ENCODE measurements around the gene HACD2.
"Not testable (repeated sequence)": the region's sequence is repeated elsewhere in the genome, so short reads cannot be mapped to it uniquely, and the experiment has no call there.

The HACD2 gene

DNA sequence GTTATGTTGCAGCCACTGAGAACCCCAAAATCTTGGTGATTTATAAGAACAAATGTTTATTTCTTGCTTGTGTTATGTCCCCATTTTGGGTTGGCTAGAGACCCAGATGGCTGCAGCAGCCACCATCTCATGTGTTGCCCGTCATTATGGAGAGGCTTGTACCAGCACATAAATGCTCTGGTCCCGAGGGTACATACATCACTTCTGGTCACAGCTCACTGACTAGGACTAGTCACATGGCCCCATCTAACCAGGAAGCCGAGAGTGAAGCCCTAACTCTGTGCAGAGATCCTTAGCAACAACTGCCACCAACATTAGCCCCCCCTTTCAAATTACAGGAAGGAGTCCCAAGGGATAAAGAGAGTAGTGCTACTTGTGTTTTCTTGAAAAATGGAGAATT, 25.5 kb upstream of the HACD2 start:
- no peak for DNase-seq

DNA sequence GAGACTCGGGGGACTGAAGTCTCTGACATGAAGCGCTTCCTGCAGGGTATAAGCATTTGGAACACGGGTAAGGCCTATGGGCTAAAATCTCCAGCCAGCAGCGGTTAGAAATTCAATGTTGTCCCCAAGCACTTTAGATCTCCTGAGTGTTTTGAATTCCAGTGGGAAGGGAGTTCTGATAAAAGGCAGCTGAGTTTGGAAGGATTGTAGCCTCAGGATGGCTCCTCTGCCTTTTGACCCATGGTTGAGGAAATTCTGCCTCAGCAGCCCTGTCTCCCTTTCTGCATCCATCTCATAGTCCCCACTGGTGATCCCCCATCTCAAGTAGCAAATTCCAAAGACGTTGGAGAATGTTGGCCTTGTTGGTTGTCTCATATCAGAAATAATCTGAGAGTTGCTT, 24.2 kb upstream of the HACD2 start:
- DNase-seq = no peak

DNA sequence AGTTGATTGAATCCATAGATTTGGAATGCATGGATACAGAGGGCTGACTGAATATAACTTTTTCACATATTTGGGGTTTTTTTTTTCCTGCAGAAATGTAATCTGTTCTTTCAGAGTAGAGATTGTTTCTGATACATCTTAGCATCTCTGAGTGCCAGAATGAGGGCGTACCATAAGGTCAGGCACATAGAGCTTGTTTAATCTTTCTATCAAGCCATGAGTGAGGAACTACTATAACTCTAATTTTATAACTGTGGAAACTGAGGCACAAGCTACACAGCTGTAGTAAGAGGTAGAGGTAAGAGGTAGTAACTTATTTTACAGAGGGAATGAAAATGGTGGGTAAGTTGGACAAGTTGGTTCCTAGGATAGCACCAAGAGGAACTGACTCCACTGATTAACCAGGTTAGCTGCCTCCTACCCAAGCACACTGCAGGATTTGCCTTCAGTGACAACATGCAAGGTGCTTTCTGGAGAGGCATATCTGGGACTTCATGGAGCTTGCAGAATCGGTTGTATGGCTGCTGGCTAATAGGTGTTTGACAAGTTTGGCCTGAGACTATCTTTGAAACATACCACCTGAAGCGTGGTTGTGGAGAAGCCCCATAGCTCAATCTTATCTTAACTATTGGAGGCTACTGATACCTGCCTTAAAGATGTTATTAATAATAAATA, 23.5 kb upstream of the HACD2 start:
- no peak for DNase-seq

DNA sequence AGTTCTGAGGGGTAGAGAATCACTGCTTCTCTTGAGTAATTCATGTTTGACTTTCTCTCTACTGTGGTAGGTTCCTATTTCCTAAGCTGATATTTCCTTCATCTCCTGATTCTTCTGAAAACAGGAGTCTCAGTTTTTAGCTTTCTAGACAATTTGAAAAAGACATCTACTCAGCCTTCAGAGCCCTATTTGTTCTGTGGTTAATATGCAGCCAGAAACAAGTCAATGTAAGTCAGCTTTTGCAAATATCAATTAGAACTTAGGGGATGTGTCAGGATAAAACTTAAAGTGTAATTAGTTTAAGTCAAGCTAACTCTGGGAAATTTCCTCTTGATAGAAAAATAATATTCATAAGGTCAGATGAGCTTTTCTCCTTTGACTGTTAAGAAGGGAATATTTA, 21.7 kb upstream of the HACD2 start:
- DNase-seq = no peak

DNA sequence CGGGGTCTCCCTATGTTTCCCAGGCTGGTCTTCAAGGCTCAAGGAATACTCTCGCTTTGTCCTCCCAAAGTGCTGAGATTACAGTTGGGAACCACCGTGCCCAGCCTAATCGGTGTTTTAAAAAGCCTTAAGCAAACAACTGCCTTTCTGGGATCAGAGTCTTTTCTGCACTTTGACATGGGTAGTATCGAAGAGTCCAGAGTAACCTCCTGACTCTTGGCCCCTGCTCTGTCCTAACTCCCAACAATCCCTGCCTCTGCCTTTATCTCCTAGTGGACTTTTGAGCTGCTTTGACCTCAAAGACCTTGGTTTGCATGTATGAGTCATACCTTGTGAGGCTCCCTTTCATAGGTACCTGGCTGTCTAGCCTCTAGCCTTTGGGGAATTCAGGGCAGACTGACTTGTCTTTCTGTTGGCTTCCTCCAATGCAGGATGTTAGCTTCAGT, 21.0 kb upstream of the HACD2 start:
- no peak for DNase-seq

DNA sequence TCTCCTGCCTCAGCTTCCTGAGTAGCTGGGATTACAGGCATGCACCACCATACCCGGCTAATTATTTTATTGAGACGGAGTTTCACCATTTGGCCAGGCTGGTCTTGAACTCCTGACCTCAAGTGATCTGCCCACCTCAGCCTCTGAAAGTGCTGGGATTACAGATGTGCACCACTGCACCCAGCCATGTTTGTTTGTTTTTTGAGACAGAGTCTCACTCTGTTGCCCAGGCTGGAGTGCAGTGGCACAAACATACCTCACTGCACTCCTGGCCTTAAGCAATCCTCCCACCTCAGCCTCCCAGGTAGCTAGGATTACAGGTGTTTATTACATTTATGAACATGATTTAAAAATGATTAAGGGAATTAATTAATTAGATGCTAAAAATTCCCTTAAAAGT, 18.3 kb upstream of the HACD2 start:
- DNase-seq = not testable (repeated sequence)

DNA sequence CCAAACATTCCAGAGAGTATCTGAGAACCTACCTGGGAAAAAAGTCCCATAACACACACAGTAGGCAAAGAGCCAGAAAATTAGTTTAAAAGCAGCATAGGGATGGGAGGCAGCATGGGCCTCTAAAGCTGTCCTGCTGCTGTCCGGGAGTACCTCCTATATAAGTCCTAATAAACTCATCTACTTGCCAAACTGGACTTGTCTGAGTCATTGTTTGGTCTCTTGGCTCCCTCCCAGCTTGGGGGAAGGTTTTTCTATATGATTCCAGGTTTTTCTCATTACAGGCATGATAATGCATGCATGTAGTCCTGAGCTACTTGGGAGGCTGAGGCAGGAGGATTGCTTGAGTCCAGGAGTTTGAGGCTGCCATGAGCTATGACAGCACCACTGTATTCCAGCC, 17.5 kb upstream of the HACD2 start:
- DNase-seq = no peak

DNA sequence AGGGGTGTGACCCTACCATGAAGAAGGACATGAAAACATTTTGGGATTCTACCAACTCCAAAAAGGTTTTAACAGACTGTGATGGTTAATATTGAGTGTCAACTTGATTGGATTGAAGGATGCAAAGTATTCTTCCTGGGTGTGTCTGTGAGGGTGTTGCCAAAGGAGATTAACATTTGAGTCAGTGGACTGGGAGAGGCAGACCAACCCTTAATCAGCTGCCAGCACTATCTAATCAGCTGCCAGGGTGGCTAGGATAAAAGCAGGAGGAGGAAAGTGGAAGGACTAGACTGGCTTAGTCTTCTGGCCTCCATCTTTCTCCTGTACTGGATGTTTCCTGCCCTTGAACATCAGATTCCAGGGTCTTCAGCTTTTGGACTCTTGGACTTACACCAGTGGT, 16.0 kb upstream of the HACD2 start:
- not testable (repeated sequence) for DNase-seq

DNA sequence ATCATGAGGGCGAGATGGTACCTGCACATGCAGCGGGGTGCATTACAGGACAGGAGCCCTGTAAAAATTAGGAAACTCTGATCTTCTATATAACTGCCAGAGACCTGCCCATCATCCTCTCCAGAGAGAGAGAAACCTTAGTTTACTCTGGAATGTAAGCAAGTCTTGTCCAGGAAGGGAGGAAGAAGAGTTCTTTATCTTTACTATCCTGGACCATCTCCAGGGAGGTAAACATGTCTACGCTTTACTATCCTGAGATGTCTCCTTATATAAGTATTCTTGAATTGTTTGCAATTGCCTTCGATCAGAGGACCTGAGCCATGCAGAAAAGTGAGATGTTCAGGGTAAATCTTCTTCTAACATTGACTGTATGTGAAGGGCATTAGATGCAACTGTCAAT, 12.7 kb upstream of the HACD2 start:
- DNase-seq = no peak

DNA sequence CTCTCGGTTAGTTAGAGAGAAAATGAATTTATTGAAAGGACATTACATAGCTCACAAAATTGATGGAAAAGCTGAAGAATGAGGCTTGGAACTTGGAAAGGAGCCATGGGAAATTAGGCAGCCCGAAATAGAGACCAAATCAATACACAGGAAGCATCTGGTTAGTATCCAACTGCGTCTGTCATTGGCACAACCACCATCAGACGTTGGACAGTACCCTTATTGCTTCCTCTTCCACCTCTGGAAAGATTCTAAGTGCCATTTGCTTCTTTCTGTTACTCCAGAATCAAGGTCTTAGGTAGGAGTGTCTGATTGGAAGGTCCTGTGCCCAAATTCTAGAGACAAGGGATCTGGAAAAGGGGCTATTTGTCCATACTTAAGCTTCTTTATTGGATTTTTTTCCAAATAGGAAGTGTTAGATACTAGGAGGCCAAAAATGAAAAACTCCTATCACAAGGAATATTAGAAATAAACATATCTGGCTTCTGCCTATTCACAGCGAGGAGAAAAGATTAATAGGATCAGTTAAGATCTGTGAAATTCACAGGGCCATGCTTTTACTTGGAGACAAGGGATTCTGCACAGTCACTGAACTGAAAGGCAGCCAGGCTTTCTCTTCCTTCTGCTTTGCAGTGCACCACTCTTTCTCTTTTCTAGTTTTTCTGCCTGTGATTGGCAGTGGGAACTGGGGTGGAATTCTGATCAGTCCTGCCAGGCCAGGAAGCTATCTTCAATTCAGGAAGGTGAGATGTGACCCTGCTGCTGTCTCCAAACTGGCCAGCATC, 10.7 kb upstream of the HACD2 start:
- no peak for DNase-seq

DNA sequence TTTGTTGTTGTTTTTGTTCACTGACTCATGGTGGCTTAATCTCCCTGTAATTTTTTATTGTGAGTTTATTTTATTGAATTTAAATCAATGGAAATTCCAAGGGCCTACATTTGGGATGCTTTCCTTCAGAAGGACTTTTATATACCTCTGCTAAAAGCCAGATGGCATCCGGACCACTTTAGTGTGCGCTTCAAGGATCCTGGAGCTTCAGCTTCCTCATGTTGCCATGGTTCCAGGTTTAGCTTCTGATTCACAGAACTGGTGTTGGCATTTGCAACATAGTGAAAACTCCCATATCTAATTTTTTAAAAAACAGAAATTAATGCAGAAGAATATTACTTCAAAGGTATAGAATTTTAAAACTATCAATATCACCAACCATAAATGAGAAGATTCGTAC, 8.5 kb upstream of the HACD2 start:
- no peak for DNase-seq

DNA sequence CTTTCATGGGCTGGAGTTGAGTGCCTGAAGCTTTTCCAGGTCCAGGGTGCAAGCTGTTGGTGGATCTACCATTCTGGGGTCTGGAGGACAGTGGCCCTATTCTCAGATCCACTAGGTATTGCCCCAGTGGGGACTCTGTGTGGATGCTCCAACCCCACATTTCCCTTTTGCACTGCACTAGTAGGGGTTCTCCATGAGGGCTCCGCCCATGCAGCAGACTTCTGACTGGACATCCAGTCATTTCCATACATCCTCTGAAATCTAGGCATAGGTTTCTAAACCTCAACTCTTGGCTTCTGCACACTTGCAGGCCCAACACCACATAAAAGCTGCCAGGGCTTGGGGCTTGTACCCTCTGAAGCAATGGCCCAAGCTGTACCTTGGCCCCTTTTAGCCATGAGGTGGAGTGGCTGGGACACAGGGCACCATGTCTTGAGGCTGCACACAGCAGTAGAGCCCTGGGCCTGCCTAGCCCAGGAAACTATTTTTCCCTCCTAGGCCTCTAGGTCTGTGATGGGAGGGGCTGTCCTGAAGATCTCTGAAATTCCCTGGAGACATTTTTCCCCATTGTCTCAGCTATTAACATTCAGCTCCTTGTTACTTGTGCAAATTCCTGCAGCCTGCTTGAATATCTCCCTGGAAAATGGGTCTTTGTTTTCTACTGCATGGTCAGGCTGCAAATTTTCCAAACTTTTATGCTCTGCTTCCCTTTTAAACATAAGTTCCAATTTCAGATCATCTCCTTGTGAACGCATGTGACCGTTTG, 6.0 kb upstream of the HACD2 start:
- DNase-seq = no peak

DNA sequence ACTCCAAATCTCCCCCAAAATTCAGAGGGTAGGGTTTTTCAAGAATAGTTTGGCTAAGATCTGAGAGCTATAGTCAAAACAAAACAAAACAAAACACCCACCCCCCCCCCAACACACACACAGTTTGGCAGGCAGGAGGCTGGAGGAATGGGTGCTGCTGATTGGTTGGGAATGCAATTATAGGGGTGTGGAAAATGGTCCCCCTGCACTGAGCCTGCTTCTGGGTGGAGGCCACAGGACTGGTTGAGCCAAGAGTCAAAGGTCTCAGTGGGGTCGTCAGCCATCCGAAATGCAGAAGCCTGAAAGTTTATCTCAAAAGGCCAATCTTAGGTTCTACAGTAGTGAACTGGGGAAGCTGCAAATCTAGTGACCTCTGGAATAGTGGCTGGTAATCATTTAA, 2.5 kb upstream of the HACD2 start:
- no peak for DNase-seq

DNA sequence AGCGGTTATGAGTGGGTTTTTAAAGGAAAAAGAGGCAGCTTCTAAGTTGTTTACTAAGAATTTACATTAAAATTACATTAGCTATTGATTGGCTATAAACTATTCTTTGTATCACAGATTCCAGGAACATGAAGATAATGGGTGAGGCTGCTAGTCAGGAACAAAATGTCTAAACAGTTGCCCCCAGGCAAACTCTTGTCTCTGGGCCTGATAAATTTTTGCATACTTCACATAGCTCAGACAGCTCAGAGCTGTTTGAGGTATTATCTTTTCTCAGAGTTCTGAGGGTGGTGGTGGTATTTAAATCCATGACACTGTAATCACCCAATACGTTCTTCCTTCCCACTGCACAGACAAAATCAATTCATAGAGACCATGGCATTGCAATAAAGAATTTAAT, 2.1 kb upstream of the HACD2 start:
- no peak for DNase-seq

DNA sequence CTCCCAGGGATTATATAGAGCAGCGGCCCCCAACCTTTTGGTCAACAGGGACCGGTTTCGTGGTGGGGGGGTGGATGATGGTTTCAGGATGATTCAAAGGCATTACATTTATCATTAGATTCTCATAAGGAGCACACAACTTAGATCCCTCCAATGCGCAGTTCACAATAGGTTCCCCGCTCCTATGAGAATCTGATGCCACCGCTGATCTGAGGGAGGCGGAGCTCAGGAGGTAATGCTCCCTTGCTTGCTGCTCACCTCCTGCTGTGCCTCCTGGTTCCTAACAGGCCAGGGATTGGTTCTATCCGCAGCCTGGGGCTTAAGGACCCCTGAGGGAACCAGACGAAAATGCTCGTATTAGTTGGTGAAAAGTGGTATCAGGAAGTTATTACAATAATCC, 1.3 kb upstream of the HACD2 start:
- no peak for DNase-seq

DNA sequence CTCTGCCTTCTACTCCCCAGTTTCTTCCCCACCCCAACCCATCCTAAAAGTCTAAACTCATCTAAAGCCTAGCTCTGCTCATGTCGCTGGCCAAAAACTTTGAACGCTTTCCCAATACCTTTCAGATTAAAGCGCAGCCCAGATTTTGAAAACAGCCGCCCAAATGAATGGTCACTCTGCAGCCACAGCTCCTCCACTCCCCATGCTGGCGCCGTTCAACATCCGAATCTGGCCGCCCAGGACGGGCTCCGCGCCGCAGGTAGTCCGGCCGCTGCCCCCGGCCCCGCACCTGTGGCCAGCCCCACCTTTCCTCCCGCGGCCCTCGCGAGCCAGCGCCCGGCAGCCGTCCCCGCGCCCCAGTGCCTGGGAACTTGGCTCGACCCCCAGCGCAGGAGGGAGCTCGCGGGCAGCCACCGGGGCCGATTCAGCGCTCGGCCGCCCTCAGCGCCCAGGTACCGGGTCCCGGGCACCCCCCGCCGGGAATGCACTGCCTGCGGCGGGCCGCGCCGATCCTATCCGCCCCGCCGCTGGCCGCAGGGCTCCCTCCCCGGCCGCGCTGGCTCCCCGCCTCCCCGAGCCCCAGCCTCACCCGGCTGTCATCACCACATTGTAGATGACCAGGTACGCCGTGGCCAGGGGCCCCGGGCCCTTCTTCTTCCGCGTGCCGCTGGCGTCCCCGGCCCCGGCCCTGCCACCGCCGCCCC, 417 bp downstream of the HACD2 start:
- no peak for DNase-seq

DNA sequence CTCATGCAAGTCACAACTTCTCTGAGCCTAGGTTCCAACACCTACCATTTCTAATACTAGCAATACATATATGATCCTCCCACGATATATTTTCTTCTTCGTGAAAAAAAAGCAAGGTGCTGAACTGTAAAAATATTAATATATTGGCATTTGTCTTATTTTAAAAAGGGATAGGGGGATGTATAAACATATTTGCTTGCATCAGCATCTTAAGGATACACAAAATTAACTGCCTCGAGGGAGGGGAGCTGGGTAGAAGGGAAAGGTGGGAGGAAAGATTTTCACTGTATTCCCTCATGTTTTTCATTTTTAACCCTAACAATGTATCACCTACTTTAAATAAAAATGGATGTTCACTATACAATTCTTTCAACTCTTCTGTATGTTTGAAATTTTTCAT, 1.3 kb downstream of the HACD2 start:
- DNase-seq = no peak

DNA sequence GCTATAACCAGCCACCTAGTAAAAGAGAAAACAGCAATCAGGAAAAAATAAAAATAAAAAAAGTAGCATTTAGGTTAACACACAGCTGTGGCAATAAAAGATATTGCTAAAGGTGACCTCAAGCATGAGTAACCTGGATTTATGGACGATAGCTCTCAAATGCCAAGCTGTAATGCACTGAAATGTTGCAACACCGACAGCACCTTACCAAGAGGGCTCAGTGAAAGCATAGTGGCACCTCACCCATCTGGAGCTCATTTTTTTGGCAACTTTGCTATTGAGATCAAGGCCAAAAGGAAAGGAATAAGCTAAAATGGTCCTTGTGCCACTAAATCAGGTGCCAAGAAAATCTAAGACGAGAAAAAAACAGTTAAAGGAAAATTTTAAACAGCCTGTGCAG, 2.5 kb downstream of the HACD2 start:
- no peak for DNase-seq

DNA sequence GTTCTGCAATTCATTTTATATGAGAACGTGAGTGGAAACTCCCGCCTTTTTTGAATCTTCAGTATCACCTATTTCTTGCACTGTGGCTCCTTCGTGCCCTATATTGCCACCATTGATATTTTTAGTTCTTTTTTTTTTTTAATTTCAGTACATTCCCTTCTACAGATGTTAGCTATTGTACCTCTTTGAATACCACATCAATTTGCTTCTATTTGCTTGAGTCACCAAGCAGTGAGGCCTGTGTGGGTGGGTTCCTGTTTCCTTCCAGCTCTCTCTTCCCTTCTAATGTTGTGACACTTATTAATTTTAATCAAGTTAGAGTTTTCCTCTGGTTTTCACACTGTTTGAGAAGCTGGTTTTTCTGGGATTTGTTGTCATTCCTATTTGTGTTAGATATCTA, 8.7 kb downstream of the HACD2 start:
- DNase-seq = no peak

DNA sequence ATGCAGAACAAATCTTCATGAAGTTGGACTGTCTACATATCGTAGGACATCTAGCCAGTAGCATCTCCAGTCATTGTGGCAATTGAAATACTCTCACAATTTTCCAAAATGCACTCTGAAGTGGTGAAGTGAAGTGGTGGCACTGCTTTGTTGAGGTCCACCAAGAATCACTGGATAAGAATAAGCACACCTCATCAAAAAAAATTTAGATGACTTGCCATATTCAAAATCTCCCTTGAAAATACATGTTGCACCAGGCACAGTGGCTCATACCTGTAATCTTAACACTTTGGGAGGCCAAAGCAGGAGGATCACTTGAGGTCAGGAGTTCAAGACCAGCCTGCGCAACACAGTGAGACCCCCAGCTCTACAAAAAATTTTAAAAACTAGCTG, 12.9 kb downstream of the HACD2 start:
- DNase-seq = no peak

DNA sequence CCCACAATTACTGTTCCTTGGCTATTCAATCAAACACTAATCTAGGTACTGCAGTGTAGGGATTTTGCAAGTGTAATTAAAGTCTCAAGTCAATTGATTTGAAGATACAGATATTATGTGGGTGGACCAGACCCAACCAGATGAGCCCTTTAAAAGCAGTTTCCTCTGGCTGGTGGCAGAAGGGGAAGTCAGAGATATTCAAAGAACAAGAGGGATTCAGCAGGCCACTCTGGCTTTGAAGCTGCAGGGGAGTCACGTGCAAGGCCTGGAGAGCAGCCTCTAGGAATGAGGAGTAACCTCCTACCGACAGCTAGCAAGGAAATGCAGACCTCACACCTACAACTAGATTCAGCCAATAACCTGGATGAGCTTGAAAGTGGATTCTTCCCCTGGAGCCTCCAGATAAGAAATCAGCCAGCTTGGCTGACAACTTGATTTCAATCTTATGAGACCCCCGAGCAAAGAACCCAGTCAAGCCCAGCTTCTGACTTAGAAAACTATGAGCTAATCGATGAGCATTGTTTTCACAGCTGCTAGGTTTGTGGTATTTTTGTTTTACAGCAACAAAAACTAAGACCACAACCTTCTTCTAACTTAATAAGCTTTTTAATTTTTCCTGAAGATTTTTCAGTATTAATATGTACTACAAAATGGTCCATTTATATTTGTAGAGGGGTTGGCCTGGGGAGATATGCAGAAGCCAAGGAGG, 13.4 kb downstream of the HACD2 start:
- DNase-seq = no peak

DNA sequence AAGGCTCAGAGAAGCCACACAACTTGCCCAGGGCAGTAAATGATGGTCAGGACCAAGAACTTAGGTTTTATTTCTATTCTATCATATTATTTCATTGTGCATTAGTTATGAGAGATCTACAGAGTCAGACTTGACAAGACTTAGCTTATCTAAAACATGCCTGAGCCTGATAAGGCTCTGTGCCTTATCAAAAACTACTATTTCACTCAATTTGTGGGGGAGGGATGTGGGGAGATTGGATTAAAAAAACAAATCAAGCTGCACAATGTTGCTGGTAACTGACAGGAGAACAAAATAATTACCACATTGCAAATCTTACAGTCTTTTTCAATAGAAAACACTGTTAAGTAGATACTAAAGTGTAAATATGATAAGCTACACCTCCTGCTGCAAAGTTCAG, 16.0 kb downstream of the HACD2 start:
- DNase-seq = no peak

DNA sequence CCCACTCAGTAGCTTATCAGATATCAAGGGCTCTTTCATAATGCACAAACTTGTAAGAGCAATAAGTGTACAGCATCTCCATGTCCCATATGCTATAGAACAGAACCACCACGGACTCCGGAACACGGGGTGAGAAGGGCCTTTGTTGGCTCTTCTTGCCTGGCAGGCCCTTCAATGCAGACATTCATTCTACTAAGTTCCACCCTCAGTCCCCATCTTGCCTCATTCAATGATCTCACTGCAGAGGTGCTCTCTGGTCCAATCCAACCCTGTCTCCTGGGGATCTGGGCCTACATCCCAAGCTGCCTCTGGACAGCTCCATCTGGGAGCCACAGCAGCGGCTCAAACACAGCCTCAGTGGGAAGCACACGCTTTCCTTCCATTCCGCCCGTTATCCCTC, 16.8 kb downstream of the HACD2 start:
- DNase-seq = no peak

Data from activated effector memory CD4-positive, alpha-beta T cell treated with Interleukin-2 at 50 U/mL for 16 hours (primary cell).